Spleen (tissue), 7 donors: ENCODE data around the gene MREG.

Experiments used
- POLR2A ChIP-seq, 3 donors: fragments of 450-650 bp; IDR thresholded peaks; one replicate each; pipeline ENCODE4 v1.5.1; 2017; ENCODE audit warnings: antibody characterized with exemption in 3 of 3, mild to moderate bottlenecking in 1 of 3
- POLR2AphosphoS5 ChIP-seq, 3 donors: sonication (generic); formaldehyde crosslinking; IDR thresholded peaks; one replicate each; pipeline ENCODE4 v1.5.1; 2017; ENCODE audit warnings: antibody characterized with exemption in 3 of 3
- TF ChIP-seq, protein P1 (sequence below), 11 experiments: fragments of 200-600 bp in 7 of 11; fragments of 450-650 bp in 4 of 11; sonication (generic) in 4 of 11; IDR thresholded peaks in 8 of 11; conservative IDR thresholded peaks in 3 of 11; 1 replicate in 7 of 11; 2 replicates in 4 of 11; pipeline versions ENCODE4 v1.4.0 to v1.8.0; 2016 to 2021; ENCODE audit warnings: antibody characterized with exemption in 11 of 11, inconsistent platforms in 4 of 11, mild to moderate bottlenecking in 1 of 11
- donor health status: DM: no; HTN: no; CAD: no; lungs with moderate emphysema.
- donor health status: DM: no; HTN: no; CAD: no.
- donor health status: DM: no; HTN: no; CAD: no.

DNA sequence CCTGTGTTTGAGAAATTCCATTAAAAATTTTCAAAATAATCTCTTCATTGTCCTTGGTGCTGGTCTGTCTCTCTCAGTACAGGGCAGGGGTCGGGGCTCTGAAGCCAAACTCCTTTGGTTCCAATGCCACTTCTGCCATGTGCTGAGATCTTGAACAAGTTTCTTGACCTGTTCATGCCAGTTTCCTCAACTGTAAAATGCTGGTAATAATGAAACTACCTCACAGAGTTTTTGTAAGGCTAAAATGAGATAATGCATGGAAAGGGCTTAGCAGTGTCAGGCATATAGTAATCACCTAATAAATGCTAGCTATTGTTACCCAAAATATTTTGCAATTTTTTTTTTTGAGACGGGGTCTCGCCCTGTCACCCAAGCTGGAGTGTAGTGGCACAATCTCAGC lies 16.9 kb upstream of the MREG start:
- TF ChIP-seq POLR2AphosphoS5 (IDR thresholded peaks at IDR 0.05) = no peak
- TF ChIP-seq, protein P1, sequence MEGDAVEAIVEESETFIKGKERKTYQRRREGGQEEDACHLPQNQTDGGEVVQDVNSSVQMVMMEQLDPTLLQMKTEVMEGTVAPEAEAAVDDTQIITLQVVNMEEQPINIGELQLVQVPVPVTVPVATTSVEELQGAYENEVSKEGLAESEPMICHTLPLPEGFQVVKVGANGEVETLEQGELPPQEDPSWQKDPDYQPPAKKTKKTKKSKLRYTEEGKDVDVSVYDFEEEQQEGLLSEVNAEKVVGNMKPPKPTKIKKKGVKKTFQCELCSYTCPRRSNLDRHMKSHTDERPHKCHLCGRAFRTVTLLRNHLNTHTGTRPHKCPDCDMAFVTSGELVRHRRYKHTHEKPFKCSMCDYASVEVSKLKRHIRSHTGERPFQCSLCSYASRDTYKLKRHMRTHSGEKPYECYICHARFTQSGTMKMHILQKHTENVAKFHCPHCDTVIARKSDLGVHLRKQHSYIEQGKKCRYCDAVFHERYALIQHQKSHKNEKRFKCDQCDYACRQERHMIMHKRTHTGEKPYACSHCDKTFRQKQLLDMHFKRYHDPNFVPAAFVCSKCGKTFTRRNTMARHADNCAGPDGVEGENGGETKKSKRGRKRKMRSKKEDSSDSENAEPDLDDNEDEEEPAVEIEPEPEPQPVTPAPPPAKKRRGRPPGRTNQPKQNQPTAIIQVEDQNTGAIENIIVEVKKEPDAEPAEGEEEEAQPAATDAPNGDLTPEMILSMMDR (IDR thresholded peaks at IDR 0.05 in 8 of 11, conservative IDR thresholded peaks at IDR 0.05 in 3 of 11) = no peak
- TF ChIP-seq POLR2A (IDR thresholded peaks at IDR 0.05) = no peak
